HK-2 (cell line): ENCODE measurements around the gene TOM1.
"Not testable (repeated sequence)": the region's sequence is repeated elsewhere in the genome, so short reads cannot be mapped to it uniquely, and the experiment has no call there.

Experiments used
- DNase-seq: peaks from one replicate; pipeline ENCODE4 v3.0.0-alpha.2; 2018; ENCODE audit not compliant: unreplicated experiment

TOM1 gene

DNA sequence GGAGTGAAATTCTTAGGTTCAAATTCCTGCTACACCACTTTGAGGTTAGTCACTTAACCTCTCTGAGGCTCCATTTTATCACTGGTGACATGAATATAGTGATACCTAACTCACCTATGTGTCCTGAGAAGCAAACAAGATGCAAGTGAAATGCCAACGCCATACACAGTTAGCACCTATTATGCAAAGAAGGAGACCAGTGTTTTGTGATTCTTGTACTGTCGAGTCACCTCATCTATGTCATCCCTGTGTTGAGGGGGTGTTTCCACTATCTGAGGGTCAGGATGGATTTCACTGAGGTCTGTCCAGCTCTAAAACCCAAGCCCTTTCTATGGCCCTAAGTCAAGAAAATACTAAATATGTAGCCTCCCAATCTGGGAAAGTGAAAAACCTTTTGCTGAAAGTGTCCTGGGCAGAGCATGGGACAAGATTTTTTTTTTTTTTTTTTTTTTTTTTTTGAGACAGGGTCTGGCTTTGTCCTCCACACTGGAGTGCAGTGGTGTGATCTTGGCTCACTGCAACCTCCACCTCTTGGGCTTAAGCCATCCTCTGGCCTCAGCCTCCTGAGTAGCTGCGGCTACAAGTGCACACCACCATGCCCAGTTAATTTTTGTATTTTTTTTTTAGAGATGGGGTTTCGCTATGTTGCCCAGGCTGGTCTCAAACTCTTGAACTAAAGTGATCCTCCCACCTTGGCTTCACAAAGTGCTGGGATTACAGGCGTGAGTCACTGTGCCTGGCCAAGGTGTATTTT lies 95.3 kb downstream of the TOM1 start:
- no peak for DNase-seq

DNA sequence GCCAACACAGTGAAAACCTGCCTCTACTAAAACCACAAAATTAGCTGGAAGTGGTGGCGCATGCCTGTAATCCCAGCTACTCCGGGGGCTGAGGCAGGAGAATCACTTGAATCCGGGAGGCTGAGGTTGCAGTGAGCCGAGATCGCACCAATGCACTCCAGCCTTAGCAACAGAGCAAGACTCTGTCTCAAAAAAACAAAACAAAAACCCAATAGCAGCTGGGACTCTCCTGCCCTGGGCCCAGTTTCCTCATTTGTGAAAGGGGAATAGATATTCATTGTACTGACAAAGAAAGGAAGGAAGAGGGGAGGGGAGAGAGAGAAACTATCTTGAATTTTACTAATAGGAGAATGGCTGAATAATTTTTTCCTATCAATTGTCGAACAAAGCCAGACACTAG lies 96.9 kb downstream of the TOM1 start:
- DNase-seq = not testable (repeated sequence)

DNA sequence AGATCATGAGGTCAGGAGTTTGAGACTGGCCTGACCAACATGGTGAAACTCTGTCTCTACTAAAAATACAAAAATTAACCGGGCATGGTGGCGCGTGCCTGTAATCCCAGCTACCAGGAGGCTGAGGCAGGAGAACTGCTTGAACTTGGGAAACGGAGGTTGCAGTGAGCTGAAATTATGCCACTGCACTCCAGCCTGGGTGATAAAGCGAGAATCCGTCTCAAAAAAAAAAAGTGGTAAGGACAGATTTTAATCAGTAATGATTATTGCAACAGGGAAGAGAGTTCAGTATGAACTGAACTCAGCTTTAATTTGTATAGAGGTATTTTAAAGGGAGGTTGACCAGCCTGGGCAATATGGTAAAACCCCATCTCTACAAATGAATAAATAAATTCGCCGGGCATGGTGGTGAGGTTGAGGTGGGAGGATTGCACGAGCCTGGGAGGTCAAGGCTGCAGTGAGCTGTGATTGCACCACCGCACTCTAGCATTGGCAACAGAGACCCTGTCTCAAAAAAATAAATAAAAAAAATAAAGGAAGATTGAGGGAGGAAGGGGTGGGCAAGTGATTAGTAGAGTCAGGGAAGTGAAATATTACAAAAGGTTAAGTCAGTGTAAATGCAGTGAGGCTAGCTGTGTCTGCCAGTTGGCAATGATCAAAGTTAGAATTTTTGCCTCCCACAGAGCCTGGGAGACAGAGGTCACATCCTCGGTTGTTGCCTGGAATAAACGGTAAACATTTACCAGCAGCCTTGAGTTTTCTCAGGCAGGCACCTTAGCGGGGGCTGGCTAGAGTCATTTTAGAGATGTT lies 97.6 kb downstream of the TOM1 start:
- DNase-seq = peak; percentile 39
